Pulmonary artery endothelial cell (primary cell): ENCODE measurements around the gene NUMA1. TPM values are rescaled to one million over a fixed set of nuclear protein-coding genes. Genes with fewer than 3 reads are reported as not detected.

Experiments used
- DNase-seq: peaks from one replicate; pipeline ENCODE4 v3.0.0-alpha.2; 2011; ENCODE audit warnings: low read depth, low spot score
- total RNA-seq: library from RNA; depleted of rRNA; stranded (reverse); fragments of >200 nt; gene quantifications from 2 replicates; pipeline ENCODE4 v1.2.3, GENCODE V29; 2014

Gene NUMA1
- total RNA-seq, 1 donor from 2014 or later, result 130 TPM

GRCh38 chr11:72024069-72024754 is 56.1 kb downstream of the NUMA1 start:
- no peak for DNase-seq

- no peak for DNase-seq
Measured at GRCh38 chr11:72023335-72023734, 57.0 kb downstream of the NUMA1 start.

GRCh38 chr11:72018171-72018570 is 62.2 kb downstream of the NUMA1 start:
- DNase-seq, result no peak

GRCh38 chr11:72015511-72016061 is 64.8 kb downstream of the NUMA1 start:
- DNase-seq, result no peak

- no peak for DNase-seq
Measured at GRCh38 chr11:72014761-72015320, 65.5 kb downstream of the NUMA1 start.

GRCh38 chr11:72013765-72014711 is 66.3 kb downstream of the NUMA1 start:
- no peak for DNase-seq

GRCh38 chr11:72012897-72013721 is 67.2 kb downstream of the NUMA1 start:
- no peak for DNase-seq

GRCh38 chr11:72012091-72012630 is 68.2 kb downstream of the NUMA1 start:
- DNase-seq, result no peak

- DNase-seq, result no peak
Measured at GRCh38 chr11:72010529-72011233, 69.7 kb downstream of the NUMA1 start.

- no peak for DNase-seq
Measured at GRCh38 chr11:72009156-72009555, 71.2 kb downstream of the NUMA1 start.

GRCh38 chr11:72008728-72009127 is 71.6 kb downstream of the NUMA1 start:
- DNase-seq, result no peak

GRCh38 chr11:72007587-72007986 is 72.8 kb downstream of the NUMA1 start:
- DNase-seq, result no peak

GRCh38 chr11:72007089-72007476 is 73.3 kb downstream of the NUMA1 start:
- no peak for DNase-seq

- DNase-seq, result no peak
Measured at GRCh38 chr11:72006309-72007088, 73.8 kb downstream of the NUMA1 start.

GRCh38 chr11:72005347-72006260 is 74.7 kb downstream of the NUMA1 start:
- no peak for DNase-seq

GRCh38 chr11:72004515-72005346 is 75.6 kb downstream of the NUMA1 start:
- no peak for DNase-seq

- no peak for DNase-seq
Measured at GRCh38 chr11:72003776-72004171, 76.6 kb downstream of the NUMA1 start.
